Cerebellar cortex (tissue), 1 donor: Measurements from ENCODE around the gene PAIP2.
"Not testable (repeated sequence)": the region's sequence is repeated elsewhere in the genome, so short reads cannot be mapped to it uniquely, and the experiment has no call there.

ENCODE experiments used
- DNase-seq: peaks from one replicate; pipeline ENCODE4 v3.0.0-alpha.2; 2015; ENCODE audit warnings: low spot score

Gene PAIP2

DNA sequence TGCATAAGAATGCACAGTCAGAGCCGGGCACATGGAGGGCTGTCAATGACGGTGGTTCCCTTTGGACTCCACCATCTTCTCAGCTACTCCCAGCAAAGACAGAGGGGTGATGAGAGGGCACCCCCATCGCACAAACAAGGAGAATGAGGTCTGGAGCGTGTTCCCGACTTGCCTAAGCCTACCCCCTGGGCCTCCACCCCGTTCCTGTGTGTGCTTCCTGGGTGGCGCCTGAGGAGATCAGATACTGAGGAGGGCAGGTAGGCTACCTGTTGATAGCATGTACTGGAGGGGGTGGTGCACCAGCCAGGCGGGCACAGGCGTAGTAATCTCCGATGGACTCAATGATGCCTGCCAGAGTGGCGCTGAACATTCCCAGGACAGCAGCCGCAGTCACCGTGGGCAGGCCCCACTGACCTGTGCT lies 37.3 kb downstream of the PAIP2 start:
- no peak for DNase-seq

DNA sequence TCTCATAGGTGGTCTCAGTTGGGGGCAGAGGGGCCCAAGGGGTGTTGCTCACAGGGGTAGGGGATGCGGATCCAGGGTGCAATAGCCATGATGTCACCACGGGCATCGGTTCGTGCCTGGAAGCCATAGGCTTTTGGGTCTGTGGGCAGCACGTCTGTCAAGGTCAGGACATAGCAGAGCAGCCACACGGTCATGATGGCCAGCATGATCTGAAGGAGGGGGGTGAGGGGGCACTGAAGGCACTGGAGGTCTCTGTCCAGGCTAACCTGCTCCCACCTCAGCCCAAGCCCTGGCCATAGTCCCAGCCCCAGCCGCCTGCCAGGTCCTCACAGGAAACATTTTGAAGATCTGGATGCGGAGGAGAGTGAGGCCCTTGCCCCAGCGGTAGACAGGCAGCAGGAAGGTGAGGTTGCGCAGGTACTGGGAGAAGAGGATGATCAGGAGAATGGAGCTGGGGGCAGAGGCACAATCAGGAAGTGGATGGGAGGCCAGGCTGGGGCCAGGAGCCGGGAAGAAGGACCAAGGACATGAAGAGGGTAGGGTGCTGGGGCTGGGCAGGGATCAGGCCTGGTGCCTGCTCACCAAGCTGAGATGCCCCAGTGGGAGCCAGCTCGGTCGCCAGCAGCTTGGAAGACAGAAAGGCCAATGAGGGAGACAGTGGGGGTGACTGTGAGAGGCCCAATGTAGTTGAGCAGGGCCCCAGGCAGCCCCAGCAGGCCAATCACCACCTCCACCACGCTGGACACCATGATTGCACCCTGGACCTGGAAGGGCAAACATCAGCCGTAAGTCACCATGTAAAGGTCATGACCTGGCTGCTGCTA lies 38.2 kb downstream of the PAIP2 start:
- DNase-seq, result no peak

DNA sequence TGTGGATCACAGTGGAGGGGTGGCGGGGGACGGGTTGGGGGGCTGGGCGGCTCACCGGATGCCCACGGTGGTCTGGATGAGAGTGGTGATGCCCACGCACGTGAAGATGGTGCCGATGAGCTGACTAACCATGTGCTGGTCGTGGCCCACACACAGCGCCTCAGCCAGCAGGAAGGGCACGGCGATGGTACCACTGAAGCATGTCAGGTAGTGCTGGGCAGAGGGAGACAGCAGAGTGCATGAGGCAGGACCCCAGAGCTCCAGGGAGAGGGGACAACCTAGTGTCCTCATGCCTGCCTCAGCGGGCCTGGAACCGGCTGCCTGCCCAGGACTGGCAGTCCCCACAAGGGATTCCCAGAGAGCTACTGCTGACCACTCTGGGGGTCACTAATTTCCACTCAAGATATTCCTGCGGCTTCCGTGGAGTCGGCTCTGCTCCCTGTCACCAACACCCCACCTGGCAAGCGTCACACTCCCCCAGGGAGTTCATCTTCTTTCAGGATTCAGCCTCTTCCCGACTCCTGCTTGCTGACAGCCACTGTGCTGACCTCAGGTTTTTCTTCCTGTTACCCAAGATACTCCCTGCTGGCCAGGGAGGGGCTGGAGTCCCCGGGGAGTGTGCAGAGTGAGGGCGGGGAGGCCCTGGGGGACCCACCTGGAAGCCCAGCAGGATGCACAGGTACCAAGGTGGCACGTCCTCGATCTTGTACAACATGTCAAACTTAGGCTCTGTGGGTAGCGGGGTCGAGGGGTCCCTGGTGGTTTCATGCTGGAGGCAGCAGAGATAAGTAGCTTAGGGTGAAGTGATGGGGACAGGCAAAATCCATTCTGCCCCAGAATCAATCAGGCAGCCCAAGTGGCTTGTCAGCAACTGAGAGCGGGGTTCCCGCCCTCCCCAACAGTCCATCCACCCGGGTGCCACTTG lies 40.4 kb downstream of the PAIP2 start:
- no peak for DNase-seq

DNA sequence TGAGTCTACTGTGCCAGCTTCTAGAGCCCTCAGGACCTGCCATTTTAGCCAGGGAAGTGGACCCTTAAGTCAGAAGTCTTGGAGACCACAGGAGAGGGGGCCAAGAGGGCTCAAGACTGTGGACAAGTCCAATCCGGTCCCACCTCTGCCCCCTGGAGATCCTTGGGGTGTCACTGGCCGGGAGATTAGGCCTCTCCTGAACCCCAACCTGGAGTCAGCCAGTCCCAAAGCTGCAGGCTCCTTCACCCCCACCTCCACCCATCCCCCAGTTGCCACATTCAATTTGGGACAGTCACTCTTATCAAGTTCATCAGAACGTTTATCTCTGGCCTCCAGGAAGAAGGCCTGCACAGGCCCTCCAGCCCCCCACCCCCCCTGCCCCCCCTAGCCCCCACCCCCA lies 41.2 kb downstream of the PAIP2 start:
- DNase-seq, result no peak

DNA sequence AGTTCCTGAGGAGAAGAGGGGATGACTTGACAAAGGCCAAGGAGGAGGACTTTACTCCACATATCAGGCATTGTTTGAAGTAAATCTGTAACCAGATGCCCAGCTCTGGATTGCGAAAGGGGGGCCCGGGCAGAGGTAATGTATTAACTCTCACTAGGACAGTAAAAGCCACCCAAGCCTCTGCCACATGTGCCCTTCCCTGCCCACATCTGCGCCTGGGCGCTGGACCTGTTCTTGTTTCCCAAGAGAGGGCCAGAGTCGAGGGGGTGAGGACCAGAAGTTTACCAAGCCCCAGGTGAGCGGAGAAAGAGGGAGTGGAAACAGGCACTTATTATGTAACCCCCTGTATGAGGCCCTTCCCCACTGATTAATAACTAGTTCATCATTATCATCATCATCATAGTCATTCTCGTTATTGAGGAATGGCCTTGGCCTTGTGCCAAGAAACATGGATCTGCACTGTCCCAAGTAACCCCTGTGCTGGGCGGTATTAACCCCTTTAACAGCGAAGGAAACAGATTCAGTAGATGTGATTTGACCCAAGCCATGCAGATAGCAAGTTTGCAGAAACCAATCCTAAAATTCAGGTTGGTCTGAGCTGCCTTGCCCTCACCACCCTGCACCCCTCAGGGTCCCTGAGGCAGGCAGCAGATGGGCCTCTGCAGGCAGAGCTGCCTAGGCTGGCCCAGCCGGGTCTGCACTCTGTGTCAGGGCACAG lies 41.8 kb downstream of the PAIP2 start, which contains the start of gene SLC23A1:
Gene SLC23A1, minus strand, starts transcription at position 23 of the 718 bp plus-strand sequence. CDS start 44 bp downstream, outside the sequence.
- no peak for DNase-seq

DNA sequence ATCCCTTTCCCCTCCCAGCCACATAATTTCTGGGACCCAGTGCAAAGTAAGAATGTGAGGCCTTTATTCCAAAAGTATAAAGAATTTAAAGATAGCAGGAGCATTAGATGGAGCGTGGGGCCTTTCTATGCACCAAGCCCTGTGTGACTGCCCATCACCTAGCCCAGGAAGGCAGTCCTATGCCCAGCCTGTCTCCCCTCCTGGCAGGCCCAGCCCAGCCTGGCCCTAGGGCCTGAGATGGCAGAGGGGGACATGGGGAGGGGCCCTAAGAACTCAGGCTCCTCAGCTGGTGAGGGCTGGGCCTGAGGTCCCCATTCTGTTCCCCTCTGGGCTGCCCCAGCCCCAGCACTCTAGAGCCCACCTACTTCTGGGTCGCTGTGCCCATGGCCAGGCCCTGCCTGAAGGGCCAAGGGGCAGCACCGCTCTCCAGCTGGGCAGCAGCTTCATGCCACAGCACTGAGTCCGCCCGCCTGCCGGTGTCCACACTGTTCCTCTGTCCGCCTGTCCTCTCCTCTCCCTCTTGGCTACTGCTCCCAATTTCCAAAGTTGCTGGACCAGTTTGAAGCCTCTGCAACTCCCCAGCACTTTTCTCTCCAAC lies 42.4 kb downstream of the PAIP2 start:
- DNase-seq, result no peak

DNA sequence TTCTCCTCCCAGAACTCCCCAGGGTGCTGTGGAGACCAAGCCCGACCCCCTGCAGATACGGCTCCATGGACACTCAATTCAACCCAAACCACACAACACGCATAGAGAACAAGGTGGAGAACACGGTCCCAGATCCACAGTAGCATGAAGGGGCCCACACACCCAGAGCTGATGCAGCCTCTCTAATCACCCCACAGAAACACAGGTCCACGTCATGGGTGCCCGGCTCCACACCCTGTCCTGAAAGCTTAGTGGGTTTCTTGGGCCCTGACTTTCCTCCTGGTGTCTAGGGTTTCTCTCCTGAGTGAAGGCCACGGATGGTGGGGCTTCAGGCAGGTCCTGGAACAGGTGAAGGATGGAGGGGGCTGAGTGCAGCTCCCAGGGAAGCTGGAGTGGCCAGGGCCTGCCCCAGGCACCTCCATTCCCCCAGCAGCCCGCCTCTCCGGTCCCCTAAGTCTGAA lies 43.0 kb downstream of the PAIP2 start:
- no peak for DNase-seq

DNA sequence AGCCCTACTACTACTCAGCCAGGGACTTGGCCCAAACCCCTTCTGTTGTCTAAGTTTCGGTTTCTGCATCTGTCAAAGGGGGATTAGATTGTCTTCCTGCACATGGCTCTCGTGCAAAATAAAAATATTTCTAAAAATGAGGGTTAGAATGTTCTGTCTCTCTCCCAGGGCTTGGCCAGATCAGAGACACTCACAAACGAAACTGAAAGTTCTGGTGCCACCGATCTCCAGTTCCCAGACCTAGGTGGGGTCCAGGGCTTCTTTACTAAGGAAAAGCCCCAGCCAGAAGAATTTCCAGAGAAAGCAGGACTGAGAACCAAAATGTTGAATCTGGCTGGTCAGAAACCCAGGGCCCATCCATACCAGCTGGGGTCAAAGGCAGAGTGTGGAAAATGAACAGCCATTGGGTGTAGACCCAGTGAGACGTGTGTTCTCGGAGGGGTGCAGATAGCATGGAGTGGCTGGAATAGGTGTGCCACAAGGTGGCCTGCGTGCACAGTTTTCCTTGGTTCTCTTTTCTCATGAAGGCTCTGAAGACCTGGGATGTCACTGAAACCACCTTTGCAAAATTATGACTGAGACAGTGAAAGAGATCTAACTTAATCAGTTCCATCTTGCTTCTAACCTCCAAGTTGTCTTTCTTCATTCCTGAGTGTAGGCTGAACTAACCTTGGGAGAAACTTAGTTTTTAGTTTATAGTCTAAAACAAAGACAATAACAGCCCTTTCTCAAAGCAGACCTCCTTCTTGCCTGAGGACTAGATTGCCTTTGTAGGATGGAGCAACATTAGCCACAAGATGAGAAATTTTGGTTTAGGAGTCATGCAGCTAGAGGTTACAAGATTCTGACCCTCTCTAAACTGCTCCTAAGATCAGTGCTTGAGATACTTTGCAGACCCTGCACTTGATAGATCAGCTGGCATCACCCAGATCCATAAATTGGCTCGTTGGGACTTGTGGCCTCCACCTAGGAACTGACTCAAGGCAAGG lies 43.7 kb downstream of the PAIP2 start:
- peak; percentile 55 for DNase-seq

DNA sequence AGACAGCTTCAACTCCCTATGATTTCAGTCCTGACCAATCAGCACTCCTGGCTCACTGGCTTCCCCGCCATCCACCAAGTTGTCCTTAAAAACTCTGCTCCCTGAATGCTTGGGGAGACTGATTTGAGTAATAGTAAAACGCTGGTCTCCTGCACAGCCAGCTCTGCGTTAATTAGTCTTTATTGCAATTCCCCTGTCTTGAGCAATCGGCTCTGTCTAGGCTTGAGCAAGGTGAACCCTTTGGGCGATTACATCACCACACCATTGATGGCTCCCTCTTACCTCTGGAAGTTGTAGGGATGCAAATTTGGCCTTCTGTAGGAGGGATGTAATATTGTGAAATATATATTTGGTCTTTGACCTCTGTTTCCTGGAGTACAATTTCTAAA lies 44.4 kb downstream of the PAIP2 start:
- DNase-seq, result no peak

DNA sequence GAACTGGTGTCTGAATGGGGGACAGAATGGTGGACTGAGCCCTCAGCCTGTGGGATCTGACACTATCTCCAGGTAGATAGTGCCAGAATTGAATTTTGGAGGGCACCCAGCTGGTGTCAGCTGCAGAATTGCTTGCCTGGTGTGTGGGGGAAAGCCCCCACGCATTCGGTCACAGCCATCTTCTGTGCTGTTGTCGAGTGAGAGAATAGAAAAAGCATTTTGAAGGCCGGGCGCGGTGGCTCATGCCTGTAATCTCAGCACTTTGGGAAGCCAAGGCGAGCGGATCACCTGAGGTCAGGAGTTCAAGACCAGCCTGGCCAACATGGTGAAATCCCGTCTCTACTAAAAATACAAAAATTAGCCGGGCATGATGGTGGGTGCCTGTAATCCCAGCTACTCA lies 45.3 kb downstream of the PAIP2 start:
- DNase-seq, result not testable (repeated sequence)

DNA sequence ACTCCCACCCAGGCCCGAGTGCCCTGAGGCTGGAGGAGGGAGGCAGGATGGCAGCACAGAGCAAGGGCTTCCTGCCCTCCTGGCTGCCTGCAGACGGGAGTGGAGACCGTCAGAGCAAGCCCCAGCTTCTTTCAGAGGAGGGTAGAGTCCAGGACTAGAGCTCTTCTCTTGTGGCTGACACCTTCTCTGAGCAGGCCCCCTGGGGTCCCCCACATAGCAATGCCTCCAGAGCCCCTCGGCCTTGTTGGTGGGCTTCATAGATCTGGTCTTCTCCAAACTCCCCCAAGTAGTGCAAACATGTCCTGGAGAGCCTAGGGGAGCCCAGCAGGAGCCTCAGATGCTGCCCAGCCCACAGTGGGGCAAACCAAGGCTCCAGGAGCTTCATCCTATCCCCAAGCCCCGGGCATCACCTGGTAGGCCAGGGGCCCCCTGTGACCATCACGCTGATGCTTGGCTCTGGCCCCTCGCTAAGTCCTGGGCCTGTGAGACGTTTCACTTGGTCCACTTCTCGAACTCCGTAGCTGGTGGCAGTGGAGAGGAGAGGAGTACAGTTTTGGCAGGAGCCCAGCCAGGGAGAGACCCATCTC lies 46.0 kb downstream of the PAIP2 start:
- DNase-seq, result no peak

DNA sequence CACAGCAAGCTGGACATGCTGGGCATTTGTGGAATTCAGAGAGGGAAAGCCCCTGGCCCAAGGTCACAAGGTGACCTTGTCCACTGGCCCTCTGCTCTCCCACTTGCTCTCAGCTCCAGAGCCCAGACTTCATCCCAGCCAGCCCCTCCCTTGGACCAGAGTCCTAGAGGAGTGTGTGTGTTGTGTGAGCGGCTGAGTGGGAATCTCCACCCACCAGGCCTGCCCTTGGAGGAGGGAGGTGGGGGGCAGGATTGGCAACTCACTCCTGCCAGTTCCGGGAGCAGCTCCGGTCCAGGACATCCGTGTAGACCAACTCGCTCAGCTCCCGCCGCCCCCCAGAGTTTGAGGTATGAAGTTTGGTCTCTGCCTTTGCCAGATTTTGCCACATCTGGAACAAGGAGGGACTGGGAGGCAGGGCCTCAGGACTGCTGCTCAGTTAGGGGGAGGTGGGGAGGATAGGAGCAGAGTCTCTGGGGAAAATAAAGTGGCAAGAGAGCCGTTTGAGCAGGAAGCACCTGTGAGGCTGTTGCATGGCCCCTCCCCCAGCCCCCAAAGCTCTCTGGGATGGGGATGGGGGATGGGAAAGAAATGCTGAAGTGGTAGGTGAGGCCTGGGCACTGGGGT lies 46.7 kb downstream of the PAIP2 start:
- no peak for DNase-seq

DNA sequence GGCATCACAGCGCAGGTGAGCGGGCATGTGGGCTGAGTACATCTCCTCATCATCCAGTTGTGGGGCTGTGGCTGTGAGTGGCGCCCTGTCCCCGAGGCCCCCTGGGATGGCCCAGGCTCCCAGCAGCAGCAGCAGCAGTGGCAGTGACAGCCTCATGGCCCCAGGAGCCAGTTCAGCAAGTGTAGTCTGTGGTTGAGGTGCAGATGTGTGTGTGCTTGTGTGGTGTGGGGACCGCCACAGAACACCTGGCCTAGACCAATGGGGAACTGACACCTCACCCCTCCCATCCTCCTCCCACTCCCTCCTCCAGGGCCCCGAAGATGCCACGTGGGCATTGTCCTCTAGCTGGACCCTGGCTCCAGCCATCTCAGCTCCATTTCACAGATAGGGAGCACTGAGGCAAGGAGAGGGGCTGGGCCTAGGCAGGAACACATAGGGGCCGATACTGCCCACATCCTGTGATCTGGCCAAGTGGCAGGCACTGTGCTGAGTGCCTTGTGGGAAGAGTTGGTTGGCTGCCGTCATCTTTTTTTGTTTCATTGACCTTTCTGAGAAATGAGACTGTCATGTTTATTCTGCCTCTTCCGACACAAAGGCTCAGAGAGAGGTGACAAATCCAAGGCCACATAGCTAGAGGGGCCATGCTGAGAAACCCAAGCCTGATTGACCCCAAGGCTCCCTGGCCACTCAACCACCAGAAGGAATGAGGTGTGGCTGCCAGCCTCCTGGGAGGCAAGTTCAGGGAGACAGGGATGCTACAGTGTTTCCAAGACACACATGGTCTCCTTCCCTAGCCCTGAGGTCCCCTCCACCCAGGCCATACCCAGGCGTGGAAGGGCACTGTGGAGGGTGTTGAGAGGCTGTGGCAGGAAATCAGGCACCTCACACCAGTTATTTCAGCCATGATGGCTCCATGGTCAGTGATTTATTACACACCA lies 48.3 kb downstream of the PAIP2 start, which contains the start of gene MZB1:
Gene MZB1, minus strand, starts transcription at position 213 of the 938 bp plus-strand sequence. Its CDS starts 57 bp downstream, at position 156.
- no peak for DNase-seq

DNA sequence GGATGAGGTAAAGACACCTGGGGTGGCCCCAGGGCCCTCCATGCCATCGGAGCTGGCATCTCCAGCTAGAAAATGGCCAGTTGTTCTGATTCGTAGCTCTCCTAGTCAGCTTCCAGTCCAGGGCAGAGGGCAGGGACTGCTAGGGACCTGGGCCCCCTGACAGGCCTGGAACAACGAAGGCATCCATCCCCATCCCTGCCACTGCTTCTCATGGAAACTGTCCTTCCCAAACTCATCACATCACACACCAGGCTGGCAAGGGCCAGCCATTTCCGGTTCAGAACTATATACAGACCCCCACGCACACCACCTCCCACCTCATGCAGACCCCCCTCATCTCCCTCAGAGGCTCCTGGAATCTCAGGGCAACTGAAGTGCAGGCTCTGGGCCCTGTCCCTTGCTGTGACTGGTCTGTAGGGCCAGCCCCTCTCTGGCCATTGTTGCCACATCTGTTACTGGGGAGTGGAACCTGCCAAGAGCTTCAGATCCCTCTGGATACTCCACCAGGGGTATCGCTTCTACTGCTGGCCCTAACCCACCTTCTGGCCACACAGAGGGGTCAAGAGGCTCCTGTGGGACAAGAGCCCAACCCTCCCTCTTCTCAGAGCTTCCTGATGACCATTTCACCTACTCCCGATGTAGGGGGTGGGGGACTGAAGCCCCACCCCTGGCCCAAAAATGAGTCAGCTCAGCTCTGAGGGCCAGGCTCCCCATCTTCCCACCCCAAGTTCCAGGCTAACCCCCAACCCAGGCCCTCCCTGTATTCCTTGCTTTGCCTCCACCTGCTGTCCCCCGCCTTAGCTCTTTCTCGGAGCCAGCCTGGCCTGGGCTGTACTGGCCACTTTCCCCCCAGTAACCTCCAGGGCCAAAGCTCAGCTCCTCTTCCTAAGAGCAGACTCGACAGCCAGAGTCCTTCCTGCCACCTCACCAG lies 49.2 kb downstream of the PAIP2 start:
- no peak for DNase-seq

DNA sequence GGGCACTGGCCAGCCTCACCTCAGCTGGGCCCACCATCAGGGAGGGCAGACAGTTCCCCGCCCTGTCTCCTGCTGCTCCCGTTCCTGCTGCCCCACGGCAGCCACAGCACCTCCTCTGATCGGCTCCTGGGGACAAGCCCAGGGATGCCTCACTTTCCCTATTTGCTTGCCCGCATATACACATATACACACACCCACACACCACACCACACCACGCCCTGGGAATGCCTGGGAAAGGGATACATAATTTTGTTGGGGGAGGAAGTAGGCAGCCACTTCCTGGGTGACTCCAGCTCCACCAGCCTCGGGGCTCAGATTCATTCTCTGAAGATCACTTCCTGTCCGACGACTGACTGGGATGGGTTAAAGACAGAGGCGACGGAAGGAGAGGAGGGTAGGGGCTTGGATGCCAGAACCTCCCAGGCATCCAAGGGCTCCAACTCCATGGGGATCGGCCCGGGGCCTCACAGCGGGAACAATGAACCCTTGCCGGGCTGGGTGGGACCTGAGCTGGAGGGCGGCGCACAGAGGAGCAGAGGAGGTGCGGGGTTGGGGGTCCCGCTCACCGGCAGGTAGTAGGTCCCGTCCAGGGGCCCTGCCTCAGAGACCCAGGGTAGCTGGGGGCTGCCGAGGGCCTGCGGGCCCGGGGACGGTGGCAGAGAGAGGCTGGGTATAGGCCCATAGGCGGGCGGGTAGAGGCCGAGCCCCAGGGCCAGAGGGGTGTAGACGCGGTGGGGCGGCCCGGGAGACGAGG lies 50.1 kb downstream of the PAIP2 start:
- DNase-seq, result no peak

DNA sequence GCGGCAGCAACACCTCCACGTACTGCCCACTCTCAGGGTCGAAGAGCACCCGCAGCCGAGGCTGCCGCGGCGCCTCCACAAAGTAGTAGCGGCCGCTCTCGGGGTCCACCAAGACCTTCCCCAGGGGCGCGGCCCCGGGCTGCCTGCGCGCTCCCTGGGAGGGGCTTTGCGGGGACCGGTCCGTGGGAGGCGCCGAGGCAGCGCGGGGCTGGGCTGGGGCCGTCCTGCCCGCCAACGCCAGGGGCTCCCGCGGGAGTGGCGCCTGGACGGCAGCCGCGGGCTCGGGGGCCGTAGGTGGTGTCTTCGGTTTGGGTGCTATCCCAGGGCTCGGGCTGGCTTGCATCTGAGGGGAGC lies 50.6 kb downstream of the PAIP2 start:
- no peak for DNase-seq
